AG04449 (cell line): ENCODE data around the gene RPS2.
"Not testable (repeated sequence)": the region's sequence is repeated elsewhere in the genome, so short reads cannot be mapped to it uniquely, and the experiment has no call there.

Source experiments
- CTCF ChIA-PET: fragments of 350-600 bp; formaldehyde crosslinking; extraction: SDS; loops from one replicate; lab custom pipeline; 2021; ENCODE audit warnings: antibody characterized with exemption; lab: Yijun Ruan, JAX
- POLR2A ChIA-PET: fragments of 400-600, 350-600 bp; formaldehyde crosslinking; extraction: SDS; loops from one replicate; lab custom pipeline; 2020; ENCODE audit warnings: antibody characterized with exemption, inconsistent platforms; lab: Yijun Ruan, JAX
- DNase-seq: peaks from one replicate; pipeline ENCODE4 v3.0.0-alpha.2; 2010; ENCODE audit warnings: low read depth, low spot score
- H3K4me3 ChIP-seq: 2 replicates; pipeline ENCODE4 v1.5.1; 2011; ENCODE audit warnings: low read depth, mild to moderate bottlenecking, control low read depth, low read length
- CTCF ChIP-seq: IDR thresholded peaks from one replicate; pipeline ENCODE4 v1.5.1; 2011; ENCODE audit warnings: mild to moderate bottlenecking, moderate library complexity, low read length, control low read depth, inconsistent platforms; ENCODE audit not compliant: insufficient read depth; ENCODE audit errors: missing control alignments

Gene RPS2

GRCh38 chr16:1959269-1960039, 5.2 kb downstream of the RPS2 start, which contains the start of gene NDUFB10:
NDUFB10 (plus strand) TSS chr16:1959538; CDS start chr16:1959625, 87 bp downstream.
- ChIA-PET POLR2A (interaction anchor here (4.0 kb wide), 1 partner anchor 12 kb away, joined by 20 read pairs; the partner anchor contains the start of gene TBL3), CTCF (interaction anchor here (1.0 to 3.2 kb wide), 3 partner anchors 30 to 181 kb away, joined by 3 to 11 read pairs (median 3); no protein-coding TSS in a partner anchor)
- TF ChIP-seq CTCF, result peak; percentile 65
- DNase-seq, result peak; percentile 16
- H3K4me3 ChIP-seq, result peak within 1 kb of the TSS; percentile 86

- no peak for TF ChIP-seq CTCF
- ChIA-PET CTCF (interaction anchor here (3.2 kb wide), 1 partner anchor 93 kb away, joined by 11 read pairs; no protein-coding TSS in a partner anchor), POLR2A (no interaction called here)
- DNase-seq, result no peak
- H3K4me3 ChIP-seq, result peak overlapping the region; percentile 26
Measured at GRCh38 chr16:1958715-1959268, 5.8 kb downstream of the RPS2 start.

- CTCF ChIA-PET, result interaction anchor here (3.2 kb wide), 1 partner anchor 93 kb away, joined by 11 read pairs; no protein-coding TSS in a partner anchor
- POLR2A ChIA-PET, DNase-seq, H3K4me3 ChIP-seq: not testable (repeated sequence)
Measured at GRCh38 chr16:1958143-1958491, 6.5 kb downstream of the RPS2 start.

GRCh38 chr16:1957434-1958142, 7.0 kb downstream of the RPS2 start:
- DNase-seq, POLR2A ChIA-PET, H3K4me3 ChIP-seq: not testable (repeated sequence)
- CTCF ChIA-PET, result interaction anchor here (3.2 kb wide), 1 partner anchor 92 kb away, joined by 11 read pairs; no protein-coding TSS in a partner anchor

GRCh38 chr16:1953734-1954133, 10.9 kb downstream of the RPS2 start:
- CTCF ChIA-PET, result interaction anchor here (1.8 kb wide), 1 partner anchor 11 kb away, joined by 5 read pairs; the partner anchor contains the start of gene MSRB1
- TF ChIP-seq CTCF, result no peak
- no peak for DNase-seq
- POLR2A ChIA-PET, result interaction anchor here (5.1 kb wide), 1 partner anchor 11 kb away, joined by 20 read pairs; the partner anchor contains the start of gene RPS2
- H3K4me3 ChIP-seq, result no peak overlapping the region

GRCh38 chr16:1950559-1950958, 14.1 kb downstream of the RPS2 start:
- POLR2A ChIA-PET, result interaction anchor here (1.2 to 5.1 kb wide), 3 partner anchors 10 to 205 kb away, joined by 3 to 20 read pairs (median 4); partner anchors contain the start of genes RPS2 and TRAF7
- no peak for DNase-seq
- no peak for TF ChIP-seq CTCF
- no peak overlapping the region for H3K4me3 ChIP-seq
- CTCF ChIA-PET, result interaction anchor here (1.6 kb wide), 1 partner anchor 22 kb away, joined by 5 read pairs; no protein-coding TSS in a partner anchor
